IMR-90 (cell line): ENCODE measurements around the gene PTH1R. TPM values are rescaled to one million over a fixed set of nuclear protein-coding genes. Genes with fewer than 3 reads are reported as not detected.

ENCODE experiments used
- ATAC-seq: fragments of 200-7000 bp; cut with Tn5 transposase; 2 replicates; pipeline ENCODE4 v1.9.1; 2020; ENCODE audit warnings: low read depth, mild to moderate bottlenecking, moderate library complexity
- BruUV-seq: library from RNA; stranded (reverse); fragments of 400-500 nt; replicated peaks from 2 replicates; lab custom pipeline; 2021; lab: Mats Ljungman, UMichigan
- CTCF ChIA-PET: fragments of 300-600 bp; formaldehyde crosslinking; extraction: SDS; loops from one replicate; lab custom pipeline; 2021; ENCODE audit warnings: antibody characterized with exemption; lab: Yijun Ruan, JAX
- POLR2A ChIA-PET: fragments of 300-600 bp; sonication (Branson Sonifier 250); formaldehyde crosslinking; loops from one replicate; lab custom pipeline; 2022; ENCODE audit warnings: antibody characterized with exemption; ENCODE audit not compliant: unreplicated experiment; lab: Charles Lee
- DNase-seq: peaks from one replicate; pipeline ENCODE4 v3.0.0; 2013
- H2AFZ ChIP-seq: replicated peaks from 2 replicates; pipeline ENCODE3; 2013; ENCODE audit warnings: low read length, mild to moderate bottlenecking; ENCODE audit not compliant: poor library complexity
- H2AK5ac ChIP-seq: 2 replicates; pipeline ENCODE4 v1.6.1; 2013; ENCODE audit warnings: low read depth, low read length, inconsistent platforms
- H2AK9ac ChIP-seq: replicated peaks from 2 replicates; pipeline ENCODE3; 2013; ENCODE audit warnings: mild to moderate bottlenecking, low read depth, low read length, moderate library complexity; ENCODE audit not compliant: poor library complexity
- H2BK120ac ChIP-seq: 2 replicates; pipeline ENCODE4 v1.6.1; 2013; ENCODE audit warnings: low read depth, low read length, inconsistent platforms
- H2BK15ac ChIP-seq: 3 replicates; pipeline ENCODE4 v1.6.1; 2013; ENCODE audit warnings: low read depth, low read length, inconsistent platforms
- H2BK20ac ChIP-seq: 2 replicates; pipeline ENCODE4 v1.6.1; 2013; ENCODE audit warnings: low read depth, mild to moderate bottlenecking, inconsistent platforms, low read length, moderate library complexity
- H2BK5ac ChIP-seq: 2 replicates; pipeline ENCODE4 v1.6.1; 2013; ENCODE audit warnings: mild to moderate bottlenecking, low read depth, low read length, inconsistent platforms; ENCODE audit not compliant: poor library complexity, severe bottlenecking
- H3K14ac ChIP-seq: replicated peaks from 2 replicates; pipeline ENCODE4 v1.6.1; 2013; ENCODE audit warnings: low read depth, low read length, inconsistent platforms
- H3K18ac ChIP-seq: 2 replicates; pipeline ENCODE4 v1.6.1; 2013; ENCODE audit warnings: low read depth, low read length, control low read depth
- H3K23ac ChIP-seq: 2 replicates; pipeline ENCODE4 v1.6.1; 2013; ENCODE audit warnings: low read depth, low read length, inconsistent platforms
- H3K27ac ChIP-seq: 2 replicates; pipeline ENCODE4 v1.5.1; 2013; ENCODE audit warnings: mild to moderate bottlenecking, control low read depth, low read length; ENCODE audit not compliant: insufficient read depth
- H3K27me3 ChIP-seq: 2 replicates; pipeline ENCODE4 v1.6.1; 2013; ENCODE audit warnings: low read length; ENCODE audit not compliant: control insufficient read depth, insufficient read depth
- H3K36me3 ChIP-seq: 2 replicates; pipeline ENCODE4 v1.6.1; 2013; ENCODE audit warnings: low read length, mixed read lengths; ENCODE audit not compliant: control insufficient read depth, insufficient read depth
- H3K4ac ChIP-seq: 2 replicates; pipeline ENCODE4 v1.6.1; 2013; ENCODE audit warnings: low read depth, low read length, inconsistent platforms
- H3K4me1 ChIP-seq: 2 replicates; pipeline ENCODE4 v1.6.1; 2013; ENCODE audit warnings: low read length, mixed read lengths; ENCODE audit not compliant: control insufficient read depth, insufficient read depth
- H3K4me2 ChIP-seq: 2 replicates; pipeline ENCODE4 v1.6.1; 2013; ENCODE audit warnings: low read depth, mild to moderate bottlenecking, control low read depth, low read length, moderate library complexity
- H3K4me3 ChIP-seq: 2 replicates; pipeline ENCODE4 v1.5.1; 2013; ENCODE audit warnings: low read depth, mild to moderate bottlenecking, control low read depth, low read length, moderate library complexity; ENCODE audit not compliant: insufficient read depth
- H3K56ac ChIP-seq: 2 replicates; pipeline ENCODE4 v1.6.1; 2013; ENCODE audit warnings: low read length, inconsistent platforms; ENCODE audit not compliant: insufficient read depth; ENCODE audit errors: extremely low read depth
- H3K79me1 ChIP-seq, 2 experiments: 2 replicates each; pipeline ENCODE4 v1.6.1; 2013; ENCODE audit warnings: low read length in 2 of 2, inconsistent platforms in 1 of 2, low read depth in 1 of 2
- H3K9ac ChIP-seq: 2 replicates; pipeline ENCODE4 v1.6.1; 2013; ENCODE audit warnings: low read depth, low read length, control low read depth
- H3K9me1 ChIP-seq: 2 replicates; pipeline ENCODE4 v1.6.1; 2013; ENCODE audit warnings: low read length, inconsistent platforms; ENCODE audit not compliant: insufficient read depth
- H3K9me3 ChIP-seq: 2 replicates; pipeline ENCODE4 v1.6.1; 2013; ENCODE audit warnings: low read length; ENCODE audit not compliant: control insufficient read depth, insufficient read depth
- H4K20me1 ChIP-seq: 2 replicates; pipeline ENCODE4 v1.6.1; 2013; ENCODE audit warnings: low read length, inconsistent platforms; ENCODE audit not compliant: insufficient read depth
- H4K5ac ChIP-seq: 2 replicates; pipeline ENCODE4 v1.6.1; 2013; ENCODE audit warnings: mild to moderate bottlenecking, low read depth, low read length, control low read depth
- H4K8ac ChIP-seq, 2 experiments: 2 replicates each; pipeline ENCODE4 v1.6.1; 2013; ENCODE audit warnings: low read depth in 2 of 2, low read length in 2 of 2, control low read depth in 1 of 2, inconsistent platforms in 1 of 2
- H4K91ac ChIP-seq: 2 replicates; pipeline ENCODE4 v1.6.1; 2013; ENCODE audit warnings: low read depth, low read length, inconsistent platforms; ENCODE audit not compliant: insufficient read depth
- BHLHE40 ChIP-seq: fragments of 150-350 bp; IDR thresholded peaks from 2 replicates; pipeline ENCODE4 v1.6.1; 2016; ENCODE audit warnings: mild to moderate bottlenecking, low read depth, low read length
- CEBPB ChIP-seq: IDR thresholded peaks from 2 replicates; pipeline ENCODE4 v1.6.1; 2012; ENCODE audit warnings: low read depth, low read length, improper control_type of control experiment
- CTCF ChIP-seq: conservative IDR thresholded peaks from 2 replicates; pipeline ENCODE4 v1.5.1; 2012; ENCODE audit warnings: mild to moderate bottlenecking, low read depth, low read length, improper control_type of control experiment
- MAZ ChIP-seq: IDR thresholded peaks from 2 replicates; pipeline ENCODE4 v1.6.1; 2012; ENCODE audit warnings: low read depth, mild to moderate bottlenecking, low read length, improper control_type of control experiment, moderate library complexity, borderline replicate concordance
- MXI1 ChIP-seq: IDR thresholded peaks from 2 replicates; pipeline ENCODE4 v1.6.1; 2012; ENCODE audit warnings: low read depth, mild to moderate bottlenecking, low read length, moderate library complexity, borderline replicate concordance
- POLR2A ChIP-seq: IDR thresholded peaks from 2 replicates; pipeline ENCODE4 v1.6.1; 2012; ENCODE audit warnings: mild to moderate bottlenecking, low read depth, low read length
- USF2 ChIP-seq: fragments of 150-350 bp; IDR thresholded peaks from 2 replicates; pipeline ENCODE4 v1.6.1; 2017; ENCODE audit warnings: mild to moderate bottlenecking, antibody characterized with exemption, low read length, low read depth
- WGBS, 2 experiments: methylation state at CpG; one replicate each; pipeline versions ENCODE4 v1.1.5 to v1.1.7; 2013; ENCODE audit warnings: missing lambda C conversion rate in 2 of 2; ENCODE audit not compliant: insufficient read length in 1 of 2; ENCODE audit errors: extremely low coverage in 2 of 2; 5-methylcytosine and 5-hydroxymethylcytosine counted together
- dilution Hi-C: fragments of 300-500 bp; cut with HindIII; formaldehyde crosslinking; loops from one replicate; pipeline ENCODE4 v1.14.3; 2018; ENCODE audit warnings: low sequenced_read_pairs; ENCODE audit not compliant: unreplicated experiment
- in situ Hi-C: fragments of 300-500 bp; cut with MboI; formaldehyde crosslinking; loops from 3 replicates; pipeline ENCODE4 v1.14.3; 2019; ENCODE audit warnings: low sequenced_read_pairs, inconsistent platforms, mixed read lengths
- intact Hi-C: fragments of 100-400 bp; cut with micrococcal nuclease; formaldehyde crosslinking; loops from 2 replicates; pipeline ENCODE4 v1.10.0; 2022
- polyA plus RNA-seq, 3 experiments: library from polyadenylated mRNA; depleted of rRNA; stranded (reverse); fragments of >200 nt; gene quantifications; 2 replicates each; pipeline ENCODE4 v1.2.3, GENCODE V29; 2012; ENCODE audit warnings: low replicate concordance in 1 of 3
- total RNA-seq: library from RNA; depleted of rRNA; stranded (reverse); fragments of >200 nt; gene quantifications from 2 replicates; pipeline ENCODE4 v1.2.3, GENCODE V29; 2012

Gene PTH1R
- total and polyA plus RNA-seq, 2 of the 4 experiments (the other 2 are of a cell fraction), result 0.15 to 0.18 TPM

- Histone ChIP-seq H3K56ac (no peak overlapping the region), H3K4me2 (no peak overlapping the region), H3K9me3 (peaks cover 11% of the 10 kb centered on the region), H2BK120ac (no peak overlapping the region), H3K9me1 (no peaks in the 10 kb centered on the region), H3K36me3 (no peaks in the 10 kb centered on the region), H2AFZ (no peak overlapping the region), H3K18ac (no peak overlapping the region), H3K27me3 (peaks cover 18% of the 10 kb centered on the region), H4K5ac (no peak overlapping the region), H4K8ac (no peak overlapping the region), H4K20me1 (no peaks in the 10 kb centered on the region), H2AK9ac (no peak overlapping the region), H3K4ac (no peak overlapping the region), H3K23ac (no peak overlapping the region), H3K14ac (no peak overlapping the region), H2BK20ac (no peak overlapping the region), H2BK5ac (no peak overlapping the region), H3K27ac (no peak overlapping the region), H4K91ac (no peak overlapping the region), H2AK5ac (no peak overlapping the region), H3K4me1 (no peaks in the 10 kb centered on the region), H3K9ac (no peak overlapping the region), H3K4me3 (no peak overlapping the region), H2BK15ac (no peak overlapping the region), H3K79me1 (no peaks in the 10 kb centered on the region)
- ChIA-PET CTCF (no interaction called here), POLR2A (no interaction called here)
- TF ChIP-seq BHLHE40 (no peak), CTCF (no peak), MAZ (no peak), POLR2A (no peak), MXI1 (no peak), USF2 (no peak), CEBPB (no peak)
- no CpG with 5 or more reads among the region's 4 CpGs for WGBS, 2 experiments
- ATAC-seq (no peak), DNase-seq (no peak)
- BruUV-seq, result no TSS peak
- in situ Hi-C loops (no loop called here), dilution Hi-C loops (no loop called here), intact Hi-C loops (no loop called here)
These were observed 42.0 kb upstream of the PTH1R start for GRCh38 chr3:46835491-46835890.
